ENCODE data around the gene RPL36A.

Gene RPL36A

DNA sequence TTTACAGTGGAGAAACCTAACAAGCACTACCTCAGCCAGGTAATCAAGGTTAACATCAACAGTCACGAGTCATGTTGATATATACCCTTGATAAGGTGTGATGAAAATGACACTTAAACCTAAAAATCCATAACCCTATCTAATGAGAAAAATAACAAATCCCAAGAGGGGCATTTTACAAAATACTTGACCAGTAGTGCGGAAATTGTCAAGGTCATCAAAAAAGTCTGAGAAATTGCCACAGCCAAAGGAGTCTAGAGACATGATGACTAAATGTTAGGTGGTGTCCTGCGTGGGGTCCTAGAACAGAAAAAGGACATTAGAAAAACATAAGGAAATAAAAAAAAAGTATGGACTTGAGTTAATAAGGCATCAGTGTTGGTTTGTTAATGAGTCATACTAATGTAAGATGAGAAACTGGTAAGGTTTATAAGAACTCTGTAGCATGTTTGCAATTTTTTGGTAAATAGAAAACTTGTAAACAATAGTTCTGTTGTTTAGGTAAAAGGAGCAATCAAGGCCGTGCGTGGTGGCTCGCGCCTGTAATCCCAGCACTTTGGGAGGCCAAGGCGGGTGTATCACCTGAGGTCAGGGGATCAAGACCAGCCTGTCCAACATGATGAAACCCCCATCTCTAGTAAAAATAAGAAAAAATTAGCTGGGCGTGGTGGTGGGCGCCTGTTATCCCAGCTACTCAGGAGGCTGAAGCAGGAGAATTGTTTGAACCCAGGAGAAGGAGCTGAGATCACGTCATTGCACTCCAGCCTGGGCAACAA, 2.9 kb downstream of the RPL36A start:
- DNase-seq (ENCODE audit: low spot score): no peak

DNA sequence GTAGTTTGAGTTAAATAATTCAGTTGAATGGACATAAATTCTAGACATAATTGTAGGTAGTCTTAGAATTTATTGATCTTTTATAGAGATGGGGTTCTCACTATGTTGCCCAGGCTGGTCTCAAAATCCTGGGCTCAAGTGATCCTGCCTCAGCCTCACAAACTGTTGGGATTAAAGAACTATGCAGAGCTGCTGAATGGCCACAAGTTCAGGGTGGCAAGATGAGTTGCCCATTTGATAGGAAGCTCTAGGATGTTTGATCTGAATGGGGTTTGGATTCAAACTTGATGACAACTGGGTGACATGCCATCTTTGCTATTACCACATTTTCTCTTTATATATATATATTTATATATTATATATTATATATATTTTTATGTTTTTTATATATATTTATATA, 3.6 kb downstream of the RPL36A start:
- DNase-seq (ENCODE audit: low spot score): no peak

DNA sequence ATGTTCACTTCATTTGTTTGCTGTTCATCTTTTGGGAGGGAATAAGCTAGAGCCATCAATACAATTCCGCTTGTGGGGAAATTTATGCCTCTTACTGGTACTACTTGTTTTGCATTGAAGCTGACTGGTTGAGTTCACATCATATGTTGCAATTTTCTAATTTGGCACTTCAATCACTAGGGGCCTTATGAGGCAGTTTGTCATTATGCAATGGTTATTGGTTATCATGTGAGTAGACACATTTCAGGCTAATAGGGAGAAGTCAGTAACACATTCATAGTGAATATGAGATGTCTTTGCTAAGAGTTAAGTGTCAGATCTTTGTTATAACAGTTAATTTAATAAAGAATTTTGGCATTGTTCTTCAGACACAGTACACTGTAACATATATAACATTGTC, 5.0 kb downstream of the RPL36A start:
- peak; percentile 3 for DNase-seq (ENCODE audit: low spot score)

DNA sequence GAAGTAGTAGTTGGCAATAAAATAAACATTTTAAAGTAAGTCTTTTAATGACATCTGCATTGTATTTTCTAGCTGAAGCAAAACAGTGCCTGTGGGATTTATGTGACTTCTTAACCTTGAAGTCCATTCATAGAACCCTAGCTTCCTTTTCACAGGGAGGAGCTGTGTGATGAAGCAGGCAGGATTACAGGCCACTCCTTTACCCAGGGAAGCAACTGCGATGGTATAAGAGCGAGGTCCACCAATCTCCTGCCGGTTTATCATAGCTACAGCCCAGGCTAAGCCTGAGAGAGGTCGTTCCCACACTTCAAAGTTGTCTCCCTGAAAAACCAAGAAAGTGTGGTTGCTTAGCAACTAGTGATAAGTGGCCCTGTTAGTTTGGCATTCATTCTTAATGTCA, 7.0 kb downstream of the RPL36A start:
- DNase-seq (ENCODE audit: low spot score): no peak

DNA sequence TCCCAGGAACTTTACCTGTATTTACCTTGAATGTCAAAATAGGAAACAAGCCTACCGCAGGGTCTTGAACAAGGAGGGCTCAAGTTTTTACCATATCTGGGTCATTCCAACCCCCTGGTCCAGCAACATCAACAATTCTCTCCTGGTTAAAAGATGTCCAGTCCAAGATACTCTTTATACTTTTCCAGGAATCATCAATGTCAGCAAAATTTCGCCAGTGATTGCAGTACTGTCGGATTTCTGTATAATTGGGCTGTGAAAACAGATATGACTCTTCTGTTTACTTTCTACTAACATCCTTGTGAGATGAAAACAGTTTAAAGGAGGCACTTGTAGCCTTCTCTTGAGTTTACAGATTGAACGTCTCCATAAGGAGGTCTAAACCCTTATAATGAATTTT, 7.9 kb downstream of the RPL36A start:
- no peak for DNase-seq (ENCODE audit: low spot score)

DNA sequence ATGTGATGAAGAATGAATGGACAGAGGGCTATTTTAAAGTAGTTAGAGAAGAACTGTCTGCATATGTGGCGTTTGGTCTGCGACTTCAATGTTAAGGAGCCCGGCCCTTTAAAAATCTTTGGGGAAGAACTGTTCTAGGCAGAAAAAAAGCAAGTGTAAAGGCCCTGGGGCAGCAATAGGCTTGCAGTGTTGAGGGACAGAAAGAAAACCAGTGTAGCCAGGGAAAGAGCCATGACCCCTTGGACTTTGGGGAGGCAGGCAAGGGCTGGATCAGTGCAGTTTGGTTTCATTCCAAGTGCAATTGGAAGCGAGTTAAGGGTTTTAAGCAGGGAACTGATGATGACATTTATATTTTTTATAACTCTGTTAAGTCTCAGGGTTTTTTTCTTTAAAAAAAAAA, 9.0 kb downstream of the RPL36A start:
- no peak for DNase-seq (ENCODE audit: low spot score)

DNA sequence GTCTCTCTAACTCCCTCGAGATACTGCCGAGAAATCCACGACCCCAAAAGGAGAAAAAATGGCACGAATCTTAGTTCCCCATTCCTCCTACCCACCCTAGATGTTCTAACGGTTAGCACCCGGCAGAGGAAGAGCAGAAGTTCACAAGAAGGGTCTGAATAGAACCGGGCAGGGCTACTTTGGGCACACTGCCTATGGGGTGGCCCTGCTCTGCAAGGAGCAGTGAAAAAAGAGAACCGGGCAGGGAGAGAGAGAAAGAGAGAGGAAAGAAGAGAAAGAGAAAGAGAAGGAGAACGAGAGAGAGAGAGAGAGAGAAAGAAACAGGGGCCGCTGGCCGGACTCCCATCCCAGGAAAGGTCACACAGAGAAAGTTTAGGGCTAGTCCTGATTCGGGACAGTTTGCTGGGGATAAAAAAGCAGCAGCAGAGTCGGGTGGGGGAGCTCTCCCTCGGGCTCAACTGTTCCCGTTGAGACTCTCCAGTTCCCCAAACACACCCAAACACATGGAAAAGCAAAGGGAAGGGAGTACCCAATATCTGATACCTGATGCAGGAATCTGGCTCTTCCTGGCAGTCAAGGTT, 16.4 kb downstream of the RPL36A start:
- peak; percentile 2 for DNase-seq (ENCODE audit: low spot score)

DNA sequence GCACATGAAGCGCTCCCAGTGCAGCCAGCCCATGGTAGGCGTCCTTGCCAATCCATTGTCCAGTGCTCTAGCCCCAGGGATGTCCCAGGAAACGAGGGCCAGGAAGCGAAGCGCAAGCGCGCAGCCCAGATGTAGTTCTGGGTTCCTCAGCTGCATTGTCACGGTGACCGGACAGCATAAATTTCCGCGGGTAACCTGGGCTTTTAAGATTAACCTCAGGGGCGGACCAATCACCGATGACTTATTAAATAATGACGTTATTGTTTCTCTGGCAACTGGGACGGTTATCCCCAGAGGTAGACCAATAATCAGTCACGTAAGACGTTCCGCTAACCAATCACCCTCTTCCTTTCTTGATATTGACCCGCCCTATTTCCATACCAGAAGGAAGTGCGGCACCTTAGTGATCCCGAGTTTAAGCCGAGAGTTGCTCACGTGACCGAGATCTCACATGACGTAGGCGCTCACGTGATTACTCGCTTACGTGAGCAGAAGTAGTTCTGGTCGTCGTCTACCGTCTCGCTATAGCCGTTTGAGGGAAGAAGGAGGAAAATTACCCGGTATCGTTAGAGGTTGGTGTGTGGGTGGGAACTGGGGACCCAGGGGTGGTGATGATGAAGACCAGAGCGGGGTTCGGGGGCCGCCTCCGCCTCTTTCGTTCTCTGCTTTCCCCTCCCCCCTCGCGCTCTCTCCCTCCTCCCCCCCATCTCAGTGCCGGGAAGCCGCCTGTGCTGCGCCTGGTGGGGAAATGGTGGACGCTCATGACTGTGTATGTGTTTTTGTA, 17.1 kb downstream of the RPL36A start, which contains the start of the genes GLA and HNRNPH2:
Gene GLA, minus strand, starts transcription at position 178 of the 784 bp plus-strand sequence. Its CDS starts 22 bp downstream, at position 156.
Gene HNRNPH2, plus strand, starts transcription at position 475 of the 784 bp plus-strand sequence. CDS start 3,767 bp downstream, outside the sequence.
- DNase-seq (ENCODE audit: low spot score): peak; percentile 90

DNA sequence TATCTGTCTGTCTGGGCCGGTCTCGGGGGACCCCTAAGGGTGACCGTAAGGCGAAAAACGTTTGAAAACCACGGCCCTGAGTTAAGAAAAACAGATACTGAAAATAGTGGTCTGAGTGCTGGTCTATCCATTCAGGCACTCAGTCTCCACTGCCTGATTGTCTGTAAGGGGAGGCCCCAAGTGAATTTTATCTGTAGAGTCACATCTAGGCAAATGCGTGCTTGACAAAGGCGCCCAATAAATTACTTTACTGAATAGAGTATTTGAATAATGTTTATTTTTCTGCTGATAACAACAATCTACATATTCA, 17.7 kb downstream of the RPL36A start:
- DNase-seq (ENCODE audit: low spot score): no peak

DNA sequence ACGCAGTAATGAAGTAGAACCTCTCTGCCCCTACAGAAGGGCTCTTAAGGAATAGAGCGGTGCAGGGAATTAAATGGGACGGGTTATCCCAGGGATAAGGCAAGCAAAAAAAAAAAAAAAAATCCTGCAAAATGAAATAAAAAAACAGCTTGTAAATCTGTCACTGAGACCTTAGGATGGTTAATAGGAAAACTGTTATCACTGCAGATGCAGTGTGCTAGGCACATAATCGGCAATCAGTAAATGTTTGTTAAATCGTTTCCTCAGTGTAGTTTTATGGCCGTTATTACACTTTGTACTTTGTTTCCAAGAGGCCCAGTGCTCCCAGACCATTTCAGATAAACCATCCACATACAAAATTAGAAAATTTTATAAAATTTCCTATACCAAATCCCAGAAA, 18.2 kb downstream of the RPL36A start:
- DNase-seq (ENCODE audit: low spot score): no peak

DNA sequence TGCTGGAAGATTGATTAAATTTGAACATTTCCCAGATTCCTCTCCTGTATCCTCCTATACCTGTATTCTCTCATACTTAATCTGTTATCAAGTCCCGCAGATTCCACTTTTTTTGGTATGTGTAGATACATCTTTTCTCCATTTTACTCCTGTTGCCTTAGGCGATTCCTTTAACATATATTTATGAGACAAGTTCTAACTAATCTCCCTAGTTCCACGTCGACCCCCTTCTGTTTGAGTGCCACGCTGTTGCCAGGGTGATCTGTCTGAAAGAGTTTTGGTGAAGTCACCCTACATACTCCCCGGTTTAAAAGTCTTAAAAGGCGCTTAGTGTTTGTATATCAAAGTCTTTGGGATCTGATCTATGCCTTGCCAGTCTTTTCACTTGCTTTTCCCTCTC, 19.6 kb downstream of the RPL36A start:
- no peak for DNase-seq (ENCODE audit: low spot score)

DNA sequence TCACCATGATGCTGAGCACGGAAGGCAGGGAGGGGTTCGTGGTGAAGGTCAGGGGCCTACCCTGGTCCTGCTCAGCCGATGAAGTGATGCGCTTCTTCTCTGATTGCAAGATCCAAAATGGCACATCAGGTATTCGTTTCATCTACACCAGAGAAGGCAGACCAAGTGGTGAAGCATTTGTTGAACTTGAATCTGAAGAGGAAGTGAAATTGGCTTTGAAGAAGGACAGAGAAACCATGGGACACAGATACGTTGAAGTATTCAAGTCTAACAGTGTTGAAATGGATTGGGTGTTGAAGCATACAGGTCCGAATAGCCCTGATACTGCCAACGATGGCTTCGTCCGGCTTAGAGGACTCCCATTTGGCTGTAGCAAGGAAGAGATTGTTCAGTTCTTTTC, 21.2 kb downstream of the RPL36A start:
- DNase-seq (ENCODE audit: low spot score): no peak

DNA sequence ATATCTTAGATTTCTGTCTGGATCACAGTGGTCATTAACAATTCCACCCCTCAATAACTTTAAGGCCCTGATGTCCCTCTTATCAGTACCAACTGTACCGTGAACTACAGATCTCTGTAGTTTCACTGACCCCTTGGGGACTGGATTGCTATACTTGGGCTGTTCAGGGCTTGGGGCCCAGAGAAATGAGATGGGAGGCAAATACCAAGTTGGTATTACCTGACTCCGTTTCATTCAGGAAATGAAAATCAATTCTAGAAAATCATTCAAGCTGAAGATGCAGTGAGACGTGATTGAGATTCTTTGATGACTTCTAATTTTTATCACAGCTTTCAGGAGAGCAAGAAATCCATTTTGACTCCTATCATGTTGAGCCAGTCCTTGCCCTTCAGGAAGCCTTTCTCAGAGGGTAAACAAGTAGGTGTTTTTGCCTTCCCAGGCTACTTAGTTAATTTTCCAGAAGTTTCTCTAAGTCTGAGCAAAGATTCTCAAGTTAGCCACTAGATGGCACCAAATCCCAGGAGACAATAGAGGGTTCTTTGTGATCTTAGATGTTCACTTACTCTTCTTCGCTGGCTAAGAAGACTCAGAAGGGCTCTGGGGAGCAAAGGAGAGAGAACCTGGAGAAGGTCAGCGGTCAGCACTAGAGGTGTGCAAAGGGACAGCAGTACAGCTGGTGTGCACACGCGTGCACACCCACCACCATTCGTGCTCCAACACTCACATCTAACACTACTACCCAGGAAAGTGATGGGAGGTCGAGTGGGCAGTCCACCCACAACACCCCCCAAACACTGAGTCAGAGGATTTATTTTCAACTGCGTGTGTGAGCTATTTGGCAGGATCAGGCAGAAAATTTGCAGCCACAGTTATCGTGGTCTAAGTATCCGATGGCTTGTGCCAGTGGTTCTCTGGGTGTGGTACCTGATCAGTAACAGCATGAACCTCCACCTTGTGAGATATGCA, 24.7 kb downstream of the RPL36A start:
- peak; percentile 57 for DNase-seq (ENCODE audit: low spot score)

DNA sequence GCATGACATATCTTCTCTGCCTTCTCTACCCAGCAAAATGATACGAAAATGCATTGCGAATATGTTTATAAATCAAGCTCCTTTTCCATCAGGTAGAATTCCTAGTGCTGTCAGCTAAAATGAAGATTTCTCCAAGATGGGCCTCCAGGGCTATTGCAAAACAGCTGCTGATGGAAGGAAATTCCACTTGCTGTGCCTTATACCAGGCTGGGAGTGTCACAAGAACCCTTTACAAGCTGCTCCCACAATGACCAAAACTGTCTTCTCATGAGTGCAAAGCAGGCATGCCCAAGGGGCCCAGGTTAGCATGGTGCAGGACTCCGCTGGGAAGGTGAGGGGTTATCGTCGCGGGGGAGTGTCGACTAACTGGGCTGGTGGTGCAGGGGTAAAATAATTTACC, 25.9 kb downstream of the RPL36A start:
- no peak for DNase-seq (ENCODE audit: low spot score)

DNA sequence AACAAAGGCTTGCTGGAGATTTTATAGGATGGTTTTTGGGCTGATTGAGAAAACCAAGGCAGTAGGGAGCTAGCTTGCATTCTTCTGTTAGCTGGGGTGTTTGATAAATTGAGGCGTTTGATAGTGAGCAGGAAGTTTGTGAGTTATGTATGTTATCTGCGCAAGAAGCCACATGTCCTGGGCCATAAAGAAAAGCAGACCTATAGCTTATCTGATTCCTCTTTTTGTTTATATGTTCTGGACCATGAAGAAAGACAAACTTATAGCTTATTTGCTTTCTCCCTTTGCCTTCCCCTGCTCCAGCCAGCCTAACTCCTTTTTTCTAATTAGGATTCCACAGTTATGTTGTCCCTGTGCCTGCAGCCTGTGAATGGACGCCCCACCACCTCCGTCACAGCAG, 26.4 kb downstream of the RPL36A start:
- no peak for DNase-seq (ENCODE audit: low spot score)

DNA sequence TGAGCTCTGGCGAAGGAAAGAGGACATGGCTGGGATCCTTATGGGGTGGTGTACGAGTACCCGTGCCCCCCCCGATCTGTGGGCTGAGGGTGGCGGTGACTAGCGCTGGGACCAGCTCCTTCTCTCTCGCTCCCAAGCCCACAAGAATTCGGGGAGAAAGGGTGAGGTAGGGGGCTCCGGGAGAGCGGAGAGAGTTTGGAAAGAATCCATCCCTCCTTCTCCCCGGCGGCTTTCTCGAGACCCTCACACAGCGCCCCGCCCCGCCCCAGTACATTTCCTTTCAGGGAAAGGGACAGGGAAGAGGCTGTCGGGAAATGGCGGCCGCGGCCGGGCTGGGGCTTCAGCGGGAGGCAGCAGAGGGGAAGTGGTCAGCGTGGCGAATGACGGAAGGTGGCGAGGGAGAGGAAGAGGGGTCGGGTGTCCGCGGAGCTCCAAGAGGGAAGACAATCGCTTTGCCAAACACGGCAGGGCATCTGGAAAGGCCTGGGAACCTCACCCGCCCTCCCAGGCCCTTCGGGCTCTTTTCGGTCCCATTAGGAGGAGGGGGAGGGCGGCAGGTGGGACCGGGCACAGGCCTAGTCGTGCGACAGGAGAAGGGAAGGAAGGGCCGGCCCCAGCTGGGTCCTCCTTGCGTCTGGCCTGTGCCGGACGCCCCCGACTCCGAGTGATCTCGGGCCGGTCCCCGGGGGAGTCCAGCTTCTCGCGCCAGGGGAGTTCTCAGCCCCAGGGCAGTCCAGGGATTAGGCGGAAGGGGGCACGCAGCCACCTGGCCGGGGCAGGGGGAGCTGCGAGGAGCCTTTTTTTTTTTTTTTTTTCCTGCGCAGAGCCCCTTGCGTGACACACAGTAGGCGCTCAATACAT, 27.4 kb downstream of the RPL36A start:
- peak; percentile 54 for DNase-seq (ENCODE audit: low spot score)

DNA sequence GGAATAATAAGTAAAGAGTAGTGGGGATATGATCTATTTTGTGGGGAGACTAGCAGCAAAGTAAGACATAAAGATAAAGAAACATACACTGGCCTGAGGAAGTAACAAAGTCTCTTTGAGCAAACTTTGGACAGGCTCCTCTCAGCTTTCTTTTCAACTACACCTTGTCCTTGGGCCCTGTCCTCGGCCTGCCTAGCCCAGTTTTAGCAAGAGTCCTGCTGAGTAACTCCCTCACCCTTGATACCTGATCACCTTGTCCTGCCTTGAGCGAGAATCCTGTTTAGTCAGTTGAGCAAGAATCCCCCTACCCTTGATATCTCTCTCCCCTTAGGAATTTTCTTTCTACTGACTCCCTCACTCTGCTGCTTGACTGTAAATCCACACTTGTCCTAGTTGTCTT, 28.7 kb downstream of the RPL36A start:
- no peak for DNase-seq (ENCODE audit: low spot score)

DNA sequence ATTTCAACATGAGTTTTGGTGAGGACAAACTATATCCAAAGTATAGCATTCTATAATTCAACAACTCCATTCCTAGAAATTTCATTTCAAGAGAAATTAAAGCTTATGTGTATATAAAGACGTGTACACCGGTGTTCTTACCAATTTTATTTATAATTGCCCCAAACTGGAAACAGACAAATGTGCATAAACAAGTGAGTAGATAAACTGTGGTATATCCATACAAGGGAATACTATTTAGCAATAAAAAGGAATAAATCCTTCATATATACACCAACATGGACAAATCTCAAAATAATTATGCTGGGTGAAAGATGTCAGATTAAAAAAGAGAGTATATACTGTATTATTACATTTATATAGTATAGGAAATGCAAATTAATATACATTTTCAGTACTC, 37.1 kb downstream of the RPL36A start:
- no peak for DNase-seq (ENCODE audit: low spot score)

DNA sequence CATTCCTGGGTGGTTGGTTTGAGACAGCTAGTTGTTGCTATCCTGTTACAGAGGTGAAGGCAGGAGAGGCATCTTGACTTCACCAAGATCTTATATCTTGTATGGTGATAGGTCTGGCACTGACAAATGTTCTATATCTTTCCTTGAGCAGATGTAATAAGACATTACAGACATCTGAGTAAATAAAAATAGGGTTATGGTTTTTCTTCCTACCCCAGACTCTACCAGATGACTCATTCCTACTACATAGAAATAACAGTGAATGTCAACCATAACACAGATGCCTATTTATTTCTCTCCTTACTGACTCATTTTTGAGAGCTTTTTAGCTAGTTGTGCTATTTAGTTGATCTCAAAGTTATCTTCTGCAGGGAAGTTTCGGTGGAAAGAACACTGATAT, 39.1 kb downstream of the RPL36A start:
- DNase-seq (ENCODE audit: low spot score): peak; percentile 28

DNA sequence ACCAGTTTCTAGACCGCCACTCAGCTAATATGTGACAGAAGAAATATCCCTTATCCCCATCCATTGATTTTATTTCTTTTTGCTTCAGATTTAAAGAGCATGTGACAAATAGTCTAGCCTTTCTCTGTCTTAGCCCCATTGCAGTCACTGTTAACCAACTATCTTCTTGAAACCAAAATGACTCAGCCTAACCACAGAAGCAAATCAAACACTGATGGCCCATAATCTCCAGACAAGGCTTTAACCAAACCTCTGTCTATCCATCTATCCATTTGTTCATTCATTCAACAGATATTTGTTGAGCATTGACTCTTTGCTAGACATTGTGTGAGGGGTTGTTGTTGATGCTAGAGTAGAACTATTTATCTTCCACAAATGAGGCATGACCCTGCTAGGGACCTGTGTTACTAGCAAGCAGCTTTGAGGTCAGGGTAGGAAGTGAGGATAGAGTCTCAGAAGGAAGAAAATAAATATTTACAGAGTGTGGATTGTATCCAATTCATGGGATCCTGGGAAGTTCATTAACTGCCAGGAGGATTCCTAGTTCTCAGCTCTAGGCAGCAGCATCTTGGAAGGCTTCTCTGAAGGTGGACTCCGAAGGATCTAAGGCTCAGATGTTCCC, 39.8 kb downstream of the RPL36A start:
- DNase-seq (ENCODE audit: low spot score): peak; percentile 26

DNA sequence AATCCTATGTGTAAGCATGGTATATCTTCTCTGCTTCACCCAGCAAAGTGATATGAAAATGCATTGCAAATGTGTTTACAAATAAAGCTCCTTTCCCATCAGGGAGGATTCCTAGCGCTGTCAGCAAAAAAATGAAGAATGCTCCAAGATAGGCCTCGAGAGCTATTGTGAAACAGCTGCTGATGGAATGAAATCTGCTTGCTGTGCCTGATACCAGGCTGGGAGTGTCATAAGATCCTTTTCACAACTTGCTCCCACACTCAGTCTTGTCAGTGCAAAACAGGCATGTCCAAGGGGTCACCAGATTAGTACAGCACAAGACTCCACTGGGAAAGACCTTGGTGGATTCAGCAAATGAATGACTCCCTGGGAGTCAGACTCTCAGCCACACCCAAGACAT, 51.3 kb downstream of the RPL36A start:
- no peak for DNase-seq (ENCODE audit: low spot score)
